Liver (tissue), 3 donors: ENCODE data around the gene NAV2.

Experiments used
- ATF3 ChIP-seq: IDR thresholded peaks from 2 replicates; pipeline ENCODE4 v1.6.1; 2016; ENCODE audit warnings: antibody characterized with exemption
- CTCF ChIP-seq: fragments of 150-350 bp; IDR thresholded peaks from 2 replicates; pipeline ENCODE4 v1.5.1; 2017; ENCODE audit warnings: improper control_type of control experiment, low read depth, low read length; ENCODE audit not compliant: missing input control
- GABPA ChIP-seq, 2 donors: IDR thresholded peaks in 1 of 2; conservative IDR thresholded peaks in 1 of 2; 2 replicates each; pipeline ENCODE4 v1.6.1; 2016; ENCODE audit warnings: antibody characterized with exemption in 2 of 2, mild to moderate bottlenecking in 1 of 2, moderate library complexity in 1 of 2
- MAX ChIP-seq: IDR thresholded peaks from 2 replicates; pipeline ENCODE4 v1.6.1; 2016; ENCODE audit warnings: antibody characterized with exemption
- YY1 ChIP-seq: IDR thresholded peaks from 2 replicates; pipeline ENCODE4 v1.6.1; 2016; ENCODE audit warnings: antibody characterized with exemption, mild to moderate bottlenecking
- donor health status: healthy.
- donor health status: healthy.

- no peak for TF ChIP-seq CTCF
- no peak for TF ChIP-seq MAX
- TF ChIP-seq ATF3, result no peak
- no peak for TF ChIP-seq YY1
- no peak for TF ChIP-seq GABPA (IDR thresholded peaks at IDR 0.05 in 1 of 2, conservative IDR thresholded peaks at IDR 0.05 in 1 of 2)
Measured at GRCh38 chr11:19701421-19701820, 11.2 kb upstream of the NAV2 start.
